ENCODE measurements around the gene DCAF16. TPM values are rescaled to one million over a fixed set of nuclear protein-coding genes. Genes with fewer than 3 reads are reported as not detected.
"Not testable (repeated sequence)": the region's sequence is repeated elsewhere in the genome, so short reads cannot be mapped to it uniquely, and the experiment has no call there.

DCAF16 gene
- total and polyA plus RNA-seq, 12 donors = 6.9 to 43.1 (median 21.7) TPM

DNA sequence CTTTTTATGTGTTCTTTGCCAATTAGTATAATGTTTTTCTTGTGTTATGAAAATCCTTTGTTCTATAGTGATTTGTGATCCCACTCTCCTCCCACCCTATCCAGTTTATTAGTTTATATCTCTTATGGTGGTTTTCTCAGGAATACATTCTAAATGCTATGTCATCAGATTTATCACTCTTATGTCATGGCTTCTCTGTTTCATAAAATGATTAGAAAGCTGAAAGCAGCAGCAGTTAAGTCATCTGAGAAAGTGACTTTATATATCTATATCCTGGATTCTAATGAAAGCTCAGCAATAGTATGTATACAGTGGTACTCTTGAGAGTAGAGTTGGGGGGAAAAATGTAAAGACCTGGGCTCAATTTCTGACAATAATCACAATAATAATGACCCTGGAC is 41.4 kb upstream of the DCAF16 start:
- no peak for DNase-seq
- Histone ChIP-seq H3K4me3 (no peak overlapping the region), H3K27me3 (no peaks in the 10 kb centered on the region), H3K9me3 (replicated peaks in 1 of 3) (no peaks in the 10 kb centered on the region), H3K27ac (no peak overlapping the region), H3K36me3 (replicated peaks in 1 of 2) (no peaks in the 10 kb centered on the region), H3K4me1 (replicated peaks in 1 of 2) (no peaks in the 10 kb centered on the region)
- intact Hi-C loops (cut with DNase I) = no loop called here
- no peak for TF ChIP-seq POLR2A (IDR thresholded peaks at IDR 0.05)
- TF ChIP-seq, protein P1, sequence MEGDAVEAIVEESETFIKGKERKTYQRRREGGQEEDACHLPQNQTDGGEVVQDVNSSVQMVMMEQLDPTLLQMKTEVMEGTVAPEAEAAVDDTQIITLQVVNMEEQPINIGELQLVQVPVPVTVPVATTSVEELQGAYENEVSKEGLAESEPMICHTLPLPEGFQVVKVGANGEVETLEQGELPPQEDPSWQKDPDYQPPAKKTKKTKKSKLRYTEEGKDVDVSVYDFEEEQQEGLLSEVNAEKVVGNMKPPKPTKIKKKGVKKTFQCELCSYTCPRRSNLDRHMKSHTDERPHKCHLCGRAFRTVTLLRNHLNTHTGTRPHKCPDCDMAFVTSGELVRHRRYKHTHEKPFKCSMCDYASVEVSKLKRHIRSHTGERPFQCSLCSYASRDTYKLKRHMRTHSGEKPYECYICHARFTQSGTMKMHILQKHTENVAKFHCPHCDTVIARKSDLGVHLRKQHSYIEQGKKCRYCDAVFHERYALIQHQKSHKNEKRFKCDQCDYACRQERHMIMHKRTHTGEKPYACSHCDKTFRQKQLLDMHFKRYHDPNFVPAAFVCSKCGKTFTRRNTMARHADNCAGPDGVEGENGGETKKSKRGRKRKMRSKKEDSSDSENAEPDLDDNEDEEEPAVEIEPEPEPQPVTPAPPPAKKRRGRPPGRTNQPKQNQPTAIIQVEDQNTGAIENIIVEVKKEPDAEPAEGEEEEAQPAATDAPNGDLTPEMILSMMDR (IDR thresholded peaks at IDR 0.05) = no peak

DNA sequence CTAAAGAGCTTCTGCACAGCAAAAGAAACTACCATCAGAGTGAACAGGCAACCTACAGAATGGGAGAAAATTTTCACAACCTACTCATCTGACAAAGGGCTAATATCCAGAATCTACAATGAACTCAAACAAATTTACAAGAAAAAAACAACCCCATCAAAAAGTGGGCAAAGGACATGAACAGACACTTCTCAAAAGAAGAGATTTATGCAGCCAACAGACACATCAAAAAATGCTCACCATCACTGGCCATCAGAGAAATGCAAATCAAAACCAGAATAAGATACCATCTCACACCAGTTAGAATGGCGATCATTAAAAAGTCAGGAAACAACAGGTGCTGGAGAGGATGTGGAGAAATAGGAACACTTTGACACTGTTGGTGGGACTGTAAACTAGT is 39.7 kb upstream of the DCAF16 start:
- H3K9me3 ChIP-seq (replicated peaks in 1 of 3); H3K36me3 ChIP-seq (replicated peaks in 1 of 2); H3K4me3 ChIP-seq; intact Hi-C loops (cut with DNase I); H3K27me3 ChIP-seq; H3K4me1 ChIP-seq (replicated peaks in 1 of 2); DNase-seq; H3K27ac ChIP-seq: not testable (repeated sequence)
- WGBS, 4 donors = 83 to 100% (median 94%) methylated on average over 1 of the region's 1 CpG

DNA sequence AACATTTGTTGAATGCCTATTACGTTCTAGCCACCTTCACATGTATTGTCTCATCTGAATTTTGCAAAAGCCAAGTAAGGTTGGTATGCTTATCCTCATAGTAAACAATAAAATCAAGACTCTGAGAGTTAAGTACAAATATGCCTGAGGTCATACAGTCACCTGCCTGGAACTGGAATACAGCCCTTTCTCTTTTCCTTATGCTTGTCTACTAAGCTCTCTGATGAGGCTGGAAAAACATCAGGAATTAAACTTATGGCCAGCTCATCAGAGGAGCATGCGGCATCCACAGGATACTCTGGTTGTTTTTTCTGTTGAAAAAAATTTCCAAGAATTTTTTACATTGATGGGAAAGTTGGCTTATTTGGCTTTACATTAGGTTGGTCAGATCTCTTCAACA is 35.7 kb upstream of the DCAF16 start:
- no peak for DNase-seq
- H3K27me3 ChIP-seq = no peaks in the 10 kb centered on the region
- H3K27ac ChIP-seq = no peak overlapping the region
- WGBS, 4 donors = 95 to 98% (median 98%) methylated on average over 2 of the region's 2 CpGs
- H3K9me3 ChIP-seq (replicated peaks in 1 of 3) = no peaks in the 10 kb centered on the region
- no peak for TF ChIP-seq POLR2A (IDR thresholded peaks at IDR 0.05)
- TF ChIP-seq, protein P1 (IDR thresholded peaks at IDR 0.05) = no peak
- intact Hi-C loops (cut with DNase I) = no loop called here
- H3K4me3 ChIP-seq = no peak overlapping the region
- H3K36me3 ChIP-seq (replicated peaks in 1 of 2) = no peaks in the 10 kb centered on the region
- H3K4me1 ChIP-seq (replicated peaks in 1 of 2) = no peaks in the 10 kb centered on the region

DNA sequence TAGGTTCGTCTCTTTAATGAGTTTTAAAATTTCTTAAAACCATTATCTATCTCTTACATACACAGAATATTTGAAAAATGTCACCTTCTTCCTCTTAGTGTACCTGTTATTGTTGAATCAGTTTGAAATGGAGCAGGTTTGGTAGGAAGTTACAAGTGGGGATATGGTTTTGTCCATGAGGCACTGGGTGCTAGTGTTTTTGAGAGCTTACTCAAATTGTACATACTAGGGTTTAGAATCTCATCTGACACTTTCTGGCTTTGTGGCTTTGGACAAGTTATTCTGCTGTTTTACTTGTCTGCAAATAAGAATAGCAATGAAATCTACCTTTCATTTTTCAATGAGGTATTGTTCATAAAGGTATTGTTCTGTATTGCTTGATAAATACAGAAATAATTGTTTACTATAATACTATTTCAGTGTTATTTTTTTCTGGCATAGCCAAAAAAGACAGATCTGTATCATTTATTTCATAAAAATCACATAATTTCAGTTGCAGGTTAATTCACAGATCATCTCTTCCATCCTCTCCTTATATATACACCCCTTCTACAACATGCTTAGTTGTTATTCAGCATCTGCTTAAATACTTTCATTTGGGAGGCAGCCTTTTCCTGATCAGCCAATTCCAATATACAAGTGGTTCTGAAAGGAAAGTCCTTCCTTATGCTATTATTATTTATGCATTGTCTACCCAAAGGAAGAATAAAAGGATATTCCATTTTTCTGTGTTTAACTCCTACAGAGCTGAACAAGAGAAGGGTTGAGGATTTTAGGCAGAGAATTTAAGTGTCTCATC is 13.5 kb upstream of the DCAF16 start:
- DNase-seq = no peak
- 82 to 89% (median 85%) methylated on average over 1 of the region's 1 CpG for WGBS, 4 donors
- intact Hi-C loops (cut with DNase I) = no loop called here
- Histone ChIP-seq H3K4me1 (replicated peaks in 1 of 2) (no peaks in the 10 kb centered on the region), H3K4me3 (no peak overlapping the region), H3K27ac (no peak overlapping the region), H3K27me3 (no peaks in the 10 kb centered on the region), H3K36me3 (replicated peaks in 1 of 2) (no peaks in the 10 kb centered on the region), H3K9me3 (replicated peaks in 1 of 3) (no peaks in the 10 kb centered on the region)
- no peak for TF ChIP-seq POLR2A (IDR thresholded peaks at IDR 0.05)

GRCh38 chr4:17817027-17817426 is 6.5 kb upstream of the DCAF16 start:
- DNase-seq = no peak
- H3K27me3 ChIP-seq = no peaks in the 10 kb centered on the region
- no peak overlapping the region for H3K4me3 ChIP-seq
- no peak overlapping the region for H3K27ac ChIP-seq
- H3K9me3 ChIP-seq (replicated peaks in 1 of 3) = no peaks in the 10 kb centered on the region
- intact Hi-C loops (cut with DNase I) = loop anchor here in 1 of 2 donors (5.0 to 10.0 kb wide), 2 partner anchors 208 to 775 kb away; partner anchors contain the start of gene LCORL
- H3K4me1 ChIP-seq (replicated peaks in 1 of 2) = no peaks in the 10 kb centered on the region
- WGBS, 4 donors = 51 to 58% (median 56%) methylated on average over 5 of the region's 5 CpGs
- TF ChIP-seq, protein P1 (IDR thresholded peaks at IDR 0.05) = peak; percentile 43 to 73 (median 64)
- TF ChIP-seq POLR2A (IDR thresholded peaks at IDR 0.05) = no peak
- H3K36me3 ChIP-seq (replicated peaks in 1 of 2) = no peaks in the 10 kb centered on the region
